MM.1S (cell line): ENCODE results near the gene GPR35.

ENCODE experiments used
- DNase-seq: peaks from one replicate; pipeline ENCODE4 v3.0.0-alpha.2; 2015
- H2AFZ ChIP-seq: fragments of 300-600 bp; sonication (generic); 2 replicates; pipeline ENCODE4 v1.6.0; 2016; ENCODE audit warnings: antibody characterized with exemption, low read length
- H3F3A ChIP-seq: fragments of 300-600 bp; sonication (generic); 2 replicates; pipeline ENCODE4 v1.6.1; 2016; ENCODE audit warnings: mild to moderate bottlenecking, antibody characterized with exemption, low read length, moderate library complexity, mixed read lengths; ENCODE audit not compliant: insufficient read depth
- H3K27ac ChIP-seq: fragments of 300-600 bp; sonication (generic); 2 replicates; pipeline ENCODE4 v1.5.1; 2016; ENCODE audit warnings: mild to moderate bottlenecking, low read length
- H3K27me3 ChIP-seq: fragments of 300-600 bp; sonication (generic); replicated peaks from 2 replicates; pipeline ENCODE4 v1.6.0; 2016; ENCODE audit warnings: low read length; ENCODE audit not compliant: insufficient read depth
- H3K36me3 ChIP-seq: fragments of 300-600 bp; sonication (generic); replicated peaks from 2 replicates; pipeline ENCODE4 v1.6.1; 2016; ENCODE audit warnings: mild to moderate bottlenecking, low read length, mixed read lengths; ENCODE audit not compliant: insufficient read depth
- H3K4me1 ChIP-seq: fragments of 300-600 bp; sonication (generic); 2 replicates; pipeline ENCODE4 v1.6.1; 2016; ENCODE audit warnings: low read length, mixed read lengths
- H3K4me2 ChIP-seq: fragments of 300-600 bp; sonication (generic); 2 replicates; pipeline ENCODE4 v1.6.0; 2016; ENCODE audit warnings: low read depth, low read length
- H3K4me3 ChIP-seq: fragments of 300-600 bp; sonication (generic); 2 replicates; pipeline ENCODE4 v1.5.1; 2016; ENCODE audit warnings: low read length, mixed read lengths
- H3K79me2 ChIP-seq: fragments of 300-600 bp; sonication (generic); 2 replicates; pipeline ENCODE4 v1.6.1; 2016; ENCODE audit warnings: mixed run types, low read length, mixed read lengths
- H3K9ac ChIP-seq: fragments of 300-600 bp; sonication (generic); 2 replicates; pipeline ENCODE4 v1.6.1; 2016; ENCODE audit warnings: low read length, mixed read lengths
- H3K9me2 ChIP-seq: fragments of 300-600 bp; sonication (generic); replicated peaks from 2 replicates; pipeline ENCODE4 v1.6.1; 2016; ENCODE audit warnings: mild to moderate bottlenecking, low read length, mixed read lengths; ENCODE audit not compliant: insufficient read depth
- H3K9me3 ChIP-seq: fragments of 300-600 bp; sonication (generic); replicated peaks from 2 replicates; pipeline ENCODE4 v1.6.1; 2016; ENCODE audit warnings: mild to moderate bottlenecking, low read length, mixed read lengths; ENCODE audit not compliant: insufficient read depth
- H4K20me1 ChIP-seq: fragments of 300-600 bp; sonication (generic); 2 replicates; pipeline ENCODE4 v1.6.1; 2016; ENCODE audit warnings: mild to moderate bottlenecking, low read length, moderate library complexity, mixed read lengths; ENCODE audit not compliant: insufficient read depth
- EZH2 ChIP-seq: fragments of 300-600 bp; sonication (generic); optimal IDR thresholded peaks from 2 replicates; pipeline ENCODE3; 2017; ENCODE audit warnings: low read depth, mild to moderate bottlenecking, antibody characterized with exemption, low read length, mixed read lengths
- EZH2phosphoT487 ChIP-seq: fragments of 300-600 bp; sonication (generic); IDR thresholded peaks from 2 replicates; pipeline ENCODE4 v1.6.1; 2018; ENCODE audit warnings: antibody characterized with exemption, low read length
- TF ChIP-seq, protein P1 (sequence below): fragments of 300-600 bp; sonication (generic); IDR thresholded peaks from 2 replicates; pipeline ENCODE4 v1.5.1; 2016; ENCODE audit warnings: antibody characterized with exemption, low read length, mixed read lengths

The GPR35 gene

DNA sequence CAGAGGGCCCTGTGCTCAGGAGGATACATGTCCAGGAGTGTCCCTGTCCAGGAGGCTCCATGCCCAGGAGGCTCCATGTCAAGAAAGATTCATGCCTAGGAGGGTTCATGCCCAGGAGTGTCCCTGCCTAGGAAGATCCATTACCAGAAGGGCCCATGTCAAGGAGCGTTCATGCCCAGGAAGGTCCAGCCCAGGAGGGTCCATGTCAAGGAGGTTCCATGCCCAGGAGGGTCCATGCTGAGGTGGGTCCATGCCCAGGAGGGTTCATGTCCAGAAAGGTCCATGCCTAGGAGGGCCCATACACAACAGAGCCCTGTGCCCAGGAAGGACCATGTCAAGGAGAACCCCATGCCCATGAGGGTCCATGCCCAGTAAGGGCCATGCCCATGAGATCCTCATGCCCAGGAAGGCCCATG lies 7.0 kb downstream of the GPR35 start:
- H3K9me3 ChIP-seq: no peaks in the 10 kb centered on the region
- no peak overlapping the region for H3K4me3 ChIP-seq
- TF ChIP-seq, protein P1, sequence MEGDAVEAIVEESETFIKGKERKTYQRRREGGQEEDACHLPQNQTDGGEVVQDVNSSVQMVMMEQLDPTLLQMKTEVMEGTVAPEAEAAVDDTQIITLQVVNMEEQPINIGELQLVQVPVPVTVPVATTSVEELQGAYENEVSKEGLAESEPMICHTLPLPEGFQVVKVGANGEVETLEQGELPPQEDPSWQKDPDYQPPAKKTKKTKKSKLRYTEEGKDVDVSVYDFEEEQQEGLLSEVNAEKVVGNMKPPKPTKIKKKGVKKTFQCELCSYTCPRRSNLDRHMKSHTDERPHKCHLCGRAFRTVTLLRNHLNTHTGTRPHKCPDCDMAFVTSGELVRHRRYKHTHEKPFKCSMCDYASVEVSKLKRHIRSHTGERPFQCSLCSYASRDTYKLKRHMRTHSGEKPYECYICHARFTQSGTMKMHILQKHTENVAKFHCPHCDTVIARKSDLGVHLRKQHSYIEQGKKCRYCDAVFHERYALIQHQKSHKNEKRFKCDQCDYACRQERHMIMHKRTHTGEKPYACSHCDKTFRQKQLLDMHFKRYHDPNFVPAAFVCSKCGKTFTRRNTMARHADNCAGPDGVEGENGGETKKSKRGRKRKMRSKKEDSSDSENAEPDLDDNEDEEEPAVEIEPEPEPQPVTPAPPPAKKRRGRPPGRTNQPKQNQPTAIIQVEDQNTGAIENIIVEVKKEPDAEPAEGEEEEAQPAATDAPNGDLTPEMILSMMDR: no peak
- TF ChIP-seq EZH2 (no peak), EZH2phosphoT487 (no peak)
- H3K9me2 ChIP-seq: no peaks in the 10 kb centered on the region
- H4K20me1 ChIP-seq: no peaks in the 10 kb centered on the region
- no peak overlapping the region for H3K9ac ChIP-seq
- no peak overlapping the region for H3K4me2 ChIP-seq
- H3K27ac ChIP-seq: no peak overlapping the region
- H3K79me2 ChIP-seq: no peaks in the 10 kb centered on the region
- no peaks in the 10 kb centered on the region for H3K36me3 ChIP-seq
- H2AFZ ChIP-seq: no peak overlapping the region
- H3K27me3 ChIP-seq: peaks cover 4% of the 10 kb centered on the region; the same call in 1 of the 2 replicates
- H3K4me1 ChIP-seq: no peaks in the 10 kb centered on the region
- H3F3A ChIP-seq: no peaks in the 10 kb centered on the region
- no peak for DNase-seq

- H3K27me3 ChIP-seq: peaks cover 9% of the 10 kb centered on the region
- H3F3A ChIP-seq: no peaks in the 10 kb centered on the region
- no peaks in the 10 kb centered on the region for H4K20me1 ChIP-seq
- H3K4me3 ChIP-seq: no peak overlapping the region
- H3K4me1 ChIP-seq: no peaks in the 10 kb centered on the region
- DNase-seq: no peak
- H2AFZ ChIP-seq: no peak overlapping the region
- TF ChIP-seq EZH2phosphoT487 (no peak), EZH2 (no peak)
- TF ChIP-seq, protein P1: no peak
- no peaks in the 10 kb centered on the region for H3K9me3 ChIP-seq
- no peaks in the 10 kb centered on the region for H3K36me3 ChIP-seq
- no peak overlapping the region for H3K27ac ChIP-seq
- H3K9me2 ChIP-seq: no peaks in the 10 kb centered on the region
- H3K4me2 ChIP-seq: no peak overlapping the region
- no peaks in the 10 kb centered on the region for H3K79me2 ChIP-seq
- no peak overlapping the region for H3K9ac ChIP-seq
These were observed 10.1 kb downstream of the GPR35 start for GRCh38 chr2:240635121-240635997.

GRCh38 chr2:240635998-240636547 lies 10.8 kb downstream of the GPR35 start:
- Histone ChIP-seq H3K4me2 (no peak overlapping the region), H3K27me3 (peaks cover 9% of the 10 kb centered on the region), H3K9me3 (no peaks in the 10 kb centered on the region), H3K4me1 (no peaks in the 10 kb centered on the region), H3K79me2 (no peaks in the 10 kb centered on the region), H2AFZ (no peak overlapping the region), H3K27ac (no peak overlapping the region), H3K9me2 (no peaks in the 10 kb centered on the region), H3F3A (no peaks in the 10 kb centered on the region), H3K4me3 (no peak overlapping the region), H4K20me1 (no peaks in the 10 kb centered on the region), H3K9ac (no peak overlapping the region), H3K36me3 (no peaks in the 10 kb centered on the region)
- TF ChIP-seq EZH2 (no peak), EZH2phosphoT487 (no peak)
- TF ChIP-seq, protein P1: no peak
- DNase-seq: no peak
